Stimulated activated naive CD8-positive, alpha-beta T cell treated with anti-CD3 and anti-CD28 coated beads, Interleukin-15, Interleukin-2, amounts not matched to agents 100 ng/mL and 50 ng/mL, for 24 hours (primary cell): ENCODE data around the gene INHBB.

Experiments used
- H3K27ac Mint-ChIP-seq: one replicate; pipeline ENCODE4 v1.8.0; 2021; ENCODE audit warnings: mild to moderate bottlenecking, mixed read lengths
- H3K27me3 Mint-ChIP-seq: one replicate; pipeline ENCODE4 v1.8.0; 2021; ENCODE audit warnings: mixed read lengths
- H3K36me3 Mint-ChIP-seq: one replicate; pipeline ENCODE4 v1.8.0; 2021; ENCODE audit warnings: low read depth, mixed read lengths
- H3K4me1 Mint-ChIP-seq: one replicate; pipeline ENCODE4 v1.8.0; 2021; ENCODE audit warnings: low read depth, mixed read lengths
- H3K4me3 Mint-ChIP-seq: one replicate; pipeline ENCODE4 v1.8.0; 2021; ENCODE audit warnings: mild to moderate bottlenecking, mixed read lengths
- H3K9me3 Mint-ChIP-seq: one replicate; pipeline ENCODE4 v1.8.0; 2021; ENCODE audit warnings: mixed read lengths

INHBB gene

DNA sequence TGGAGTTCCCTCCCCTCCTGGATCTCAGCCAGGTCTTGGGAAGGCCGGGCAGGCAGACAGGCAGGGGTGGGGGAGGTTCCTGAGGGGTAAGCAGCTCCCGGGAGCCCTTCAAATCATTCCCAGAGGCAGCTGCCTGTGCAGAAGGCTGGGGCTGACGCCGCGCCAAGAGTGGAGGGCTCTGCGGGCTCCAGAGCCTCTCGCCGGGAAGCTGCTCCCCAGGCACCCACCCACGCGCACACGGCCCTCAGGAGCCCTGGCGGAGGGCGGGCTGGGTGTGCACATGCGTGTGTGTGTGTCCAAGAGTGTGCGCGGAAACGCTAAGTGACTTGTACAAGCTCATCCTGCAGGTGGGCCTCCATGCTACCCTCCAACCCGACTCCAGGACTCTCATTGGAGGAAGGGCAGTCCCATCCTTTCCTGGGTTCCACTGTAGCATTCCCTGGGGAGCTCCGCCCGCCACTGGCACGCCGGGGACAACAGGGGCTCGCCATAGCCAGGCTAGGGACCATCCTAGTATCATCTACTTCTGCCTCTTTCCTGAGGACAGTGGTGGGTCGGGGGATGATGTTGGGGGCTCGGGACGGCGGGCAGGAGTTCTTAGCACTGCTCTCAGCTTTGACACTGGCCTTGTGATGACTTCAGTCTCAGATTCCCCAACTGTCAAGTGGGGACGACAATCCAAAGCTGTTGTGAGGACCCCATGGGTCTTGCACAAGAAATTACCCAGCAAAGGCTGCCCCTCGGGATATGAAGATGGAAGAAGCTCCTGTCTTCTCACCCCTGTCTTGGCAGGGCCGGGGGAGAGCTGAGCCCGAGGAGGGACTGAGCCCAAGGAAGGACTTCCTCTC is 50.3 kb downstream of the INHBB start:
- H3K27ac Mint-ChIP-seq = no peak overlapping the region
- no peaks in the 10 kb centered on the region for H3K4me1 Mint-ChIP-seq
- no peak overlapping the region for H3K4me3 Mint-ChIP-seq
- H3K36me3 Mint-ChIP-seq = no peaks in the 10 kb centered on the region
- no peaks in the 10 kb centered on the region for H3K27me3 Mint-ChIP-seq
- peaks cover 4% of the 10 kb centered on the region for H3K9me3 Mint-ChIP-seq

- Mint-ChIP-seq H3K27me3 (no peaks in the 10 kb centered on the region), H3K4me3 (no peak overlapping the region), H3K27ac (no peak overlapping the region), H3K4me1 (no peaks in the 10 kb centered on the region), H3K9me3 (no peaks in the 10 kb centered on the region), H3K36me3 (no peaks in the 10 kb centered on the region)
Observed at GRCh38 chr2:120396861-120397811, 51.2 kb downstream of the INHBB start.

DNA sequence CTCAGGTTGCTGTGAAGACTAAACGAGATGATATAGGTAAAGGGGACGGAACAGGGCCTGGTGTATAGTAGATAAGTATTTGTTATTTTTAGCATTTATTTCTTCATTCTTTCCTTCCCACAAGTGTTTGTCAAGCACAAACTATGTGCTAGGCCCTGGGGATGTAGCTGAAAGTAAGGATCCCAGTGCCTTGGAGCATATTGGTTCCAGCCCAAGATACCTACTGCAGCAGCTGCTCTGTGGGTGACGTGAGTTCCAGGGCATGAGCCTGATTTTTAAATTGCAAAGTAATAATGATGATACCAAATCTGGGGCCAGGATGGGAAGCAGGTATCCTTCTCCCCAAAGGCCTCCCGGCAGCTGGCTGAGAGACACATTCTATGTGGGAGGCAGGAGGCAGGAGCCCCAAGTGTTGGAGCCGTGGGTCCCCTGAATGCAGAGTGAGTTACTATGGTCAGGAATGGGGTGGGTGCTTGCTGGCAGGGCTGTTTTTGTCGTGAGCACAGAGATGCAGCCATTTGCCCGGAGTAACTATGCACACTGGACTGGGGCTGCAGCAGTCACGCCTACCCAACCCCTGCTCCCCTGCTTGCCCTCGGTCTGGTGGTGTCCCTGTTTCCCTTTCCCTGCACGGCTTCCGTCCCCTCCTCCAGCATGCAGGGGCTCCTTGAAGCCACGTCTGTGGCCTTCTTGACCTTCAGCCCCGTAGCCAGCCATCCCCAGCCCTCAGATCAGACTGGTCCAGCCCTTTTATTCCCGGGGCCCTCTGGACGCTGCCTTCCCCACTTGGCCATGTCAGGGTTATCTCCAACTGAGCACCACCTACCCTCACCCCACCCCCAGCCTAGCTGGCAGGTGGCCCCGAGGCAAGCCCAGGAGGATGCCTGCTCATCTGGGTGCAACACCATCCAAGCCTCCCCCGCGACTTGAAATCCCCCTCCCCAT is 52.4 kb downstream of the INHBB start:
- H3K27ac Mint-ChIP-seq = no peak overlapping the region
- H3K4me1 Mint-ChIP-seq = no peaks in the 10 kb centered on the region
- no peaks in the 10 kb centered on the region for H3K9me3 Mint-ChIP-seq
- no peaks in the 10 kb centered on the region for H3K27me3 Mint-ChIP-seq
- H3K36me3 Mint-ChIP-seq = no peaks in the 10 kb centered on the region
- no peak overlapping the region for H3K4me3 Mint-ChIP-seq

GRCh38 chr2:120398996-120399888 is 53.3 kb downstream of the INHBB start:
- Mint-ChIP-seq H3K36me3 (no peaks in the 10 kb centered on the region), H3K4me1 (no peaks in the 10 kb centered on the region), H3K27me3 (no peaks in the 10 kb centered on the region)

GRCh38 chr2:120399889-120400240 is 53.9 kb downstream of the INHBB start:
- Mint-ChIP-seq H3K27me3 (no peaks in the 10 kb centered on the region), H3K27ac (no peak overlapping the region), H3K9me3 (no peaks in the 10 kb centered on the region), H3K4me1 (no peaks in the 10 kb centered on the region), H3K4me3 (no peak overlapping the region), H3K36me3 (no peaks in the 10 kb centered on the region)

More at GRCh38 chr2:120398996-120399888, 53.3 kb downstream of the INHBB start:
- Mint-ChIP-seq H3K9me3 (no peaks in the 10 kb centered on the region), H3K4me3 (no peak overlapping the region), H3K27ac (no peak overlapping the region)

- Mint-ChIP-seq H3K4me1 (no peaks in the 10 kb centered on the region), H3K36me3 (no peaks in the 10 kb centered on the region), H3K9me3 (no peaks in the 10 kb centered on the region), H3K27me3 (no peaks in the 10 kb centered on the region), H3K4me3 (no peak overlapping the region), H3K27ac (no peak overlapping the region)
Observed at GRCh38 chr2:120400551-120400950, 54.6 kb downstream of the INHBB start.
